OCI-LY3 (cell line): Measurements from ENCODE around the gene BCAR1.
A peak's percentile ranks its signal among the peaks of the same experiment; 100 is the strongest.
"Not testable (repeated sequence)": the region's sequence is repeated elsewhere in the genome, so short reads cannot be mapped to it uniquely, and the experiment has no call there.

Experiments used
- H2AFZ ChIP-seq: fragments of 200-600, 300-600 bp; shearing (Covaris generic); 2 replicates; pipeline ENCODE4 v1.6.0; 2014; ENCODE audit warnings: antibody characterized with exemption, low read depth, low read length
- H3K27ac ChIP-seq: fragments of 200-600, 300-600 bp; sonication (generic); 2 replicates; pipeline ENCODE4 v1.5.1; 2014; ENCODE audit warnings: mild to moderate bottlenecking, low read length, moderate library complexity, mixed read lengths
- H3K27me3 ChIP-seq: fragments of 200-600, 300-600 bp; sonication (generic); 2 replicates; pipeline ENCODE4 v1.6.1; 2014; ENCODE audit warnings: low read depth, low read length, mixed read lengths
- H3K36me3 ChIP-seq: fragments of 200-600, 300-600 bp; sonication (generic); replicated peaks from 2 replicates; pipeline ENCODE3; 2014; ENCODE audit warnings: low read depth, low read length, mixed read lengths
- H3K4me1 ChIP-seq: fragments of 300-600, 200-600 bp; sonication (generic); 2 replicates; pipeline ENCODE4 v1.6.1; 2014; ENCODE audit warnings: low read length, mixed read lengths
- H3K4me2 ChIP-seq: fragments of 200-600, 300-600 bp; sonication (generic); 2 replicates; pipeline ENCODE4 v1.6.1; 2014; ENCODE audit warnings: low read length, mixed read lengths
- H3K4me3 ChIP-seq: fragments of 300-600, 200-600 bp; sonication (generic); 2 replicates; pipeline ENCODE4 v1.5.1; 2014; ENCODE audit warnings: antibody characterized with exemption, mild to moderate bottlenecking, low read length, moderate library complexity
- H3K79me2 ChIP-seq: fragments of 300-600, 200-600 bp; shearing (Covaris generic); 2 replicates; pipeline ENCODE4 v1.6.1; 2014; ENCODE audit warnings: mild to moderate bottlenecking, low read length, mixed read lengths
- H3K9ac ChIP-seq: fragments of 300-600, 200-600 bp; shearing (Covaris generic); 2 replicates; pipeline ENCODE4 v1.6.0; 2014; ENCODE audit warnings: mild to moderate bottlenecking, low read length, moderate library complexity
- H3K9me3 ChIP-seq: fragments of 200-600, 300-600 bp; shearing (Covaris generic); 2 replicates; pipeline ENCODE4 v1.6.1; 2014; ENCODE audit warnings: low read length, mixed read lengths; ENCODE audit not compliant: insufficient read depth
- H4K20me1 ChIP-seq: fragments of 200-600, 300-600 bp; sonication (generic); 2 replicates; pipeline ENCODE4 v1.6.1; 2016; ENCODE audit warnings: low read length, mixed read lengths; ENCODE audit not compliant: insufficient read depth
- EZH2phosphoT487 ChIP-seq: fragments of 200-600 bp; shearing (Covaris generic); IDR thresholded peaks from 2 replicates; pipeline ENCODE4 v1.6.1; 2018; ENCODE audit warnings: antibody characterized with exemption, mixed run types, low read depth
- TF ChIP-seq, protein P1 (sequence below): fragments of 200-600, 300-600 bp; sonication (generic); IDR thresholded peaks from 2 replicates; pipeline ENCODE4 v1.5.1; 2014; ENCODE audit warnings: antibody characterized with exemption, low read length, low read depth

BCAR1 gene

DNA sequence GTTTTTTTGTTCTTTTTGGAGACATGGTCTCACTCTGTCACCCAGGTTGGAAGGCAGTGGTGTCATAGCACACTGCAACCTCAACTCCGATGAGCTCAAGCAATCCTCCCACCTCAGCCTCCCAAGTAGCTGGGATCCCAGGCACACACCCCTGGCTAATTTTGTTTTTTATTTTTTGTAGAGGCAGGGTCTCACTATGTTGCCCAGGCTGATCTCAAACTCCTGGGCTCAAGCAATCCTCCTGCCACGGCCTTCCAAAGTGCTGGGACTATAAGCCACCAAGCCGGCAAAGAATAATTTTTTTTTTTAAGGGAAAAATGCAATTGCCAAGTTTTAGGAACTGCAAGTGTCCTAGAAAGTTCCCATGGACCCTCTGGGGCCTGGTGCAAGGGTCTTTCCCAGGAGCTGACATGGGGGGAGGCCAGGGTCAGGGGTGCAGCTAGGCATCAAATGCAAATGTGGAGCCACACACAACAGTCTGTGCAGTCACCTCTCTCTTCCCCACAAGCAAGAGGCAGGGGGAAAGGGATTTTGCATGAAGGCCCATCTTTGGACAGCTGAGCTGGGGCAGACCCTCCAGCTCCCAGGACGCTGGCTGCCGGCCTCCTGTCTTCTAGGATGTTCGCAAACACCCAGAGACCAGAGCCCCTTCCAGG is 20.1 kb upstream of the BCAR1 start:
- H3K4me1 ChIP-seq: peaks cover 11% of the 10 kb centered on the region
- H3K4me2 ChIP-seq: peak overlapping the region; percentile 76
- no peaks in the 10 kb centered on the region for H3K9me3 ChIP-seq
- H3K27ac ChIP-seq: no peak overlapping the region
- H4K20me1 ChIP-seq: no peaks in the 10 kb centered on the region
- H3K27me3 ChIP-seq: peaks cover 6% of the 10 kb centered on the region
- peak overlapping the region; percentile 7; the same call in 1 of the 2 replicates for H2AFZ ChIP-seq
- no peaks in the 10 kb centered on the region for H3K36me3 ChIP-seq
- no peaks in the 10 kb centered on the region for H3K79me2 ChIP-seq
- TF ChIP-seq EZH2phosphoT487: no peak
- TF ChIP-seq, protein P1, sequence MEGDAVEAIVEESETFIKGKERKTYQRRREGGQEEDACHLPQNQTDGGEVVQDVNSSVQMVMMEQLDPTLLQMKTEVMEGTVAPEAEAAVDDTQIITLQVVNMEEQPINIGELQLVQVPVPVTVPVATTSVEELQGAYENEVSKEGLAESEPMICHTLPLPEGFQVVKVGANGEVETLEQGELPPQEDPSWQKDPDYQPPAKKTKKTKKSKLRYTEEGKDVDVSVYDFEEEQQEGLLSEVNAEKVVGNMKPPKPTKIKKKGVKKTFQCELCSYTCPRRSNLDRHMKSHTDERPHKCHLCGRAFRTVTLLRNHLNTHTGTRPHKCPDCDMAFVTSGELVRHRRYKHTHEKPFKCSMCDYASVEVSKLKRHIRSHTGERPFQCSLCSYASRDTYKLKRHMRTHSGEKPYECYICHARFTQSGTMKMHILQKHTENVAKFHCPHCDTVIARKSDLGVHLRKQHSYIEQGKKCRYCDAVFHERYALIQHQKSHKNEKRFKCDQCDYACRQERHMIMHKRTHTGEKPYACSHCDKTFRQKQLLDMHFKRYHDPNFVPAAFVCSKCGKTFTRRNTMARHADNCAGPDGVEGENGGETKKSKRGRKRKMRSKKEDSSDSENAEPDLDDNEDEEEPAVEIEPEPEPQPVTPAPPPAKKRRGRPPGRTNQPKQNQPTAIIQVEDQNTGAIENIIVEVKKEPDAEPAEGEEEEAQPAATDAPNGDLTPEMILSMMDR: no peak
- no peak overlapping the region for H3K9ac ChIP-seq
- peak overlapping the region; percentile 64 for H3K4me3 ChIP-seq

DNA sequence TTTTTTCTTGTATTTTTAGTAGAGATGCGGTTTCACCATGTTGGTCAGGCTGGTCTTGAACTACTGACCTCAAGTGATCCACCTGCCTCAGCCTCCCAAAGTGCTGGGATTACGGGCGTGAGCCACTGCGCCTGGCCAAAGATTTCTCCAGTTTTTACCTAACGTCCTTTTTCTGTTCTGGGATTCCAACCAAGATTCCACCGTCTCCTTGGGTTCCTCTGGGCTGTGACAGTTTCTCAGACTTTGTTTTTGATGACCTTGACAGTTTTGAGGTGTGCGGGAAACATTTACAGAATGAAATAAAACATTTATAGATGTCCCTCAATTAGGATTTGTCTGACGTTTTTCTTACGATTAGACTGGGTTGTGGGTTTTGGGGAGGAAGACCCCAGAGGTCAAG is 17.9 kb upstream of the BCAR1 start:
- not testable (repeated sequence) for H3K4me2 ChIP-seq, H3K27me3 ChIP-seq, H3K36me3 ChIP-seq, H3K9me3 ChIP-seq, H3K9ac ChIP-seq, H3K27ac ChIP-seq, H2AFZ ChIP-seq, H3K4me3 ChIP-seq, H4K20me1 ChIP-seq, H3K79me2 ChIP-seq
- peaks cover 20% of the 10 kb centered on the region for H3K4me1 ChIP-seq

DNA sequence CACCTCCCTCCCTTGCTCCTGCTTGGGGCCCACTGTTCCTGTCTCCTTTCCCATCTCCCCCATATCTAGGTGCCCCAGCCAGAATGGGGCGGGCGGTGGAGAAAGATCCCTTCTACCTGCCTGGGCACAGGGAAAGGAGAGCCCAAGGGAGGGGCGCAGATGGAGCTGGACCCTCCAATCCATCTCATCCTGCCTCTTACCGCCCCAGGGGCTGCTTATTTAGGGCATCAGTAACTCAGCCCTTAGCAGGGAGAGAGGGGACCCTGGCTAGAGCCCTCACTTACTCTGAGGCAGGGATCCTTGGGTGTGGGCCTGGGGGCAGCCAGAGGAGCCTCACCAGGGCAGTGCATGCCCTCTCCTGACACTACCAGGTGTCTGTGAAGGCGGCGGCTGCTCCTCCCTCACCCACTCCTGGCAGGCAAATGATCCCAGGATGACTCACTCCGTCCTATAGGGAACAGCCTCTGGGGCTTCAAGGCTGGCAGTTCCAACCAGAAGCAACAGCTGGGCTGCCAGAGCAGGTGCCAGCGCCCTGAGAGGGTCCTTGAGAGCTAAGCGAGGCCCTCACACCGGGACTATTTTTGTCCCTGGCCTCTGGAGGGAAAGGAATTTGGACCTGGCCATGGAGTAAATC is 16.3 kb upstream of the BCAR1 start:
- peaks cover 4% of the 10 kb centered on the region; the same call in 1 of the 2 replicates for H4K20me1 ChIP-seq
- no peak overlapping the region for H3K27ac ChIP-seq
- no peaks in the 10 kb centered on the region for H3K9me3 ChIP-seq
- no peak overlapping the region for H3K9ac ChIP-seq
- H2AFZ ChIP-seq: no peak overlapping the region
- no peaks in the 10 kb centered on the region for H3K79me2 ChIP-seq
- TF ChIP-seq, protein P1: no peak
- no peak for TF ChIP-seq EZH2phosphoT487
- H3K27me3 ChIP-seq: peaks cover 15% of the 10 kb centered on the region
- peaks cover 20% of the 10 kb centered on the region for H3K4me1 ChIP-seq
- H3K4me2 ChIP-seq: no peak overlapping the region
- no peak overlapping the region for H3K4me3 ChIP-seq
- no peaks in the 10 kb centered on the region for H3K36me3 ChIP-seq

DNA sequence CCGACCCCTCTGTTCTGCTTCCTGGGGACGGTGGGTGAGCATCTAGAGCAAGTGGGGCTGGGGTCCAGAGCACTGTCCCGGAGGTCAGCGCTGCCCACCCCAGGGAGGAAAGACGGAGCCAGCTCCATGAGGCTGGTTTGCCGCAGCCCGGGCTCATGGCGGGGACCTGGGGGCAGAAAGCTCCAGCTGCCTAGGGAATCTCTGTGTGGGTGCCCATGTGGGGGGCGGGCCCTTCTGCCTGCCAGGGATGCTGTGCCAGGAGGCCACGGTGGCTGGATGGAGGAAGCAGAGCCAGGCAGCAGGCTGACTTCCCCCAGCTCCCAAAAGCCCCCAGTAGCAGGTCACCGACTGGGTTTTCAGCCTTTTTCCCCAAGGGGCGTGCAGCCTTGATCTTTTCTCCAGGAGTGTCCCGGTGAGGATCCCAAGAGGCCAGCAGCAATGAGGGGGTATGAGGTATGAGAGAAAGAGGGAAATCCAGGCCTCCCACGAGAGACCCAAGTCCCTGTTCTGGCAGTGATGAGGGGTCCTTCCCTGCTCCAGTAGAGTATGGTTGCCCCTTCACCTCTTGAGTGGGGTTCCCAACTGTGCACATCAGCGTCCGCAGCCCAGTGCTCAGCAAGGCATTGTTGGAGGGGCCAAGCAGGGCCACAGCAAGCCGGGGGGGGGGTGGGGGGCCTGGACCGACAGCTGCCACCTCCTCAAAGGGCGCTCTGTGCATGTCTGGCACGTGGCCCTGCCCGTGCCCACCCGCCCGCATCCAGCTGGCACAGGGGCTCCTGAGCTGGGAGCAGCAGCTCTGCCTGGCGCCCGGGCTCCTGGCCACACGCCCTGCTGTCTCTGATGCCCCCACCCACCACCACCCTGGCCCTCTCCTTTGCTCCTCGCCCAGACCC is 15.6 kb upstream of the BCAR1 start:
- H3K4me3 ChIP-seq: peak overlapping the region; percentile 90
- peak overlapping the region; percentile 86 for H3K4me2 ChIP-seq
- peaks cover 15% of the 10 kb centered on the region for H3K27me3 ChIP-seq
- H3K27ac ChIP-seq: no peak overlapping the region
- H3K9ac ChIP-seq: no peak overlapping the region
- no peaks in the 10 kb centered on the region for H3K36me3 ChIP-seq
- H3K79me2 ChIP-seq: no peaks in the 10 kb centered on the region
- TF ChIP-seq, protein P1: no peak
- TF ChIP-seq EZH2phosphoT487: no peak
- H3K9me3 ChIP-seq: no peaks in the 10 kb centered on the region
- peaks cover 6% of the 10 kb centered on the region; the same call in 1 of the 2 replicates for H4K20me1 ChIP-seq
- H3K4me1 ChIP-seq: peaks cover 14% of the 10 kb centered on the region
- H2AFZ ChIP-seq: no peak overlapping the region
